NCI-H82 treated with DMSO at 0.1 percent for 48 hours (cell line): ENCODE data around the gene SFXN5.
A peak's percentile ranks its signal among the peaks of the same experiment; 100 is the strongest.
"Not testable (repeated sequence)": the region's sequence is repeated elsewhere in the genome, so short reads cannot be mapped to it uniquely, and the experiment has no call there.

ENCODE experiments used
- DNase-seq: peaks from one replicate; lab custom pipeline; 2025; ENCODE audit not compliant: unreplicated experiment; lab: John Stamatoyannopoulos, UW

SFXN5 gene

DNA sequence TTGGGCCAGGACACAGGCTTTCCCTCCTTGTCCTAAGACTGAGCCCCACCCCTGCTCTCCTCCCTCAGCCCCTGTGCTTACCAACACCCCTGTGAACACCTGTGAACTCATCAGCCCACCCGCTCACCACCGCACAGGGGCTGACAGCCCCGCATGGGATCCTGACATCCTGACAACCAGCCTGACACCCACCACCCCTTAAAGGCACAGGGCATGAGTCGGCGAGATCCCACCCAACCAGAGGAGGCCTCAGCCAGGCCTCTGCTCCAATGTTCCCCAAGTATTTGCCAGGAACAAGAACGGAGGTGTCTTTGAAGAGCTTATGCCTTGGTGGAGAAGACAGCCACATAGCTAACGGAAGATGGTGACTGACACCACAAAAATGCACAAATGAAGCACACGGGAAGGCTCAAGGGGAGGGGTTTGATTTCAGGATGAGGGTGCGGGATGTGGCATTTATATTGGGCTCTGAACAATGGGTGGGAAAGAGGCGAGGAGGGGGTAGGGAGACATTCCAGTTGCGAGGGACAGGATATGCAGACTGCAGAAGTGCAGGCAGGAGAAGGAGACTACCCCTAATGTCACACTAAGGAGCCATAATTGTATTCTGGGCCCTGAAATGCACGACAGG lies 30.2 kb upstream of the SFXN5 start:
- no peak for DNase-seq

DNA sequence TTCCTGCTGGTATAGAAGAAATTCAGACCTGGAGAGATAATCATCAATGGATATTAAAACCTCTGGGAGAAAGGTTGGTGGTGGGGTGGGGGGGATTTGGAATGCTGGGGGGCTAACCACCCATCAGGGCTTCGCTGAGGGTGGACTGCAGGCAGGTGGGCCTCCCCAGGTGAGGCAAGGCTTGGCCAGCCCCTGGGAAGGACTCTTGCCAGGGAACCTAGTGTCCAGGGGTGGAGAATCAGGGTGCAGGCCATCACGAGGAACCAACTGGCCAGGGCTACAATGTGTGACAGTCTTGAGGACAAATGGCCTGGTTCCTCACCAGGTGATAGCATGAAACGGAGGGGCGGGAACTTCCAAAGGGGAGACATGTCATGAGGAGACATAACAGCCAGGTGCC lies 29.4 kb upstream of the SFXN5 start:
- DNase-seq: no peak

DNA sequence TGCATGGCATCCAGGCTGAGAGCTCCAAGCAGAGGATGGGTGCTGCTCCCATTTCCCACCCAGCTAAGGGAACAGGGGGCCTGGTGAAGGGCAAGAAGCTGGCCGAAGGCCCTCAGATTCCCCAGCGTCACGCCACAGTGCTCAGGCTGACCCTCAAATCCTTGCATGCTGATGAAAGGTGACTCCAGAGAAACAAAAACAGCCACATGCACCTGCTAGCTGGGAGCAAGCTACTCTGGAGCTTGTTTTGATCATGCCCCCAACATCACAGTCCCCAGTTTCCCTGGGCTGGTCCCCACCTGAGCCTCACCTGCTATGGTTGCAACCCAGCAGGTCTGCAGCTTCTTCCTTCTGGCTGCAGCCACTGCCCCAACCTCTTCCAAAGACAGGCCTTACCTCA lies 28.0 kb upstream of the SFXN5 start:
- no peak for DNase-seq

DNA sequence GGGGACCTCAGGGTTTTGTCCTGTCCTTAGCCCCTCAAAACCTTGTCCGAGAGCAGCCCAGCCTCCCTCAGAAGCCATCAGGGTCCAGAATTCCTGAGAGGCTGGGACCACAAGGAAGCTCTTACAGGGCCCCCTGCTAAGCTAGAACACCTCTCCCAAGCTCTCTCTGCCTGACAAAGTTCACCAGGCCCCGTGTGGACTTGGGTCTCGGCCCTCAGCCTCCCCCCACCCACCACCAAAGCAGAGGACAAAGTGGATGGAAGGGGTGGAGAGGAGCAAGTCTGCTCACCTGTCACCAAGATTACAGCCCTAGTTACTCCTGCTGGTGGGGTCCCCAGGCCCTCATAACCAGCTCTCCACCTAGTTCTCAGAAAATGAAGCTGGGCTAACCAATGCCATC lies 24.4 kb upstream of the SFXN5 start:
- no peak for DNase-seq

DNA sequence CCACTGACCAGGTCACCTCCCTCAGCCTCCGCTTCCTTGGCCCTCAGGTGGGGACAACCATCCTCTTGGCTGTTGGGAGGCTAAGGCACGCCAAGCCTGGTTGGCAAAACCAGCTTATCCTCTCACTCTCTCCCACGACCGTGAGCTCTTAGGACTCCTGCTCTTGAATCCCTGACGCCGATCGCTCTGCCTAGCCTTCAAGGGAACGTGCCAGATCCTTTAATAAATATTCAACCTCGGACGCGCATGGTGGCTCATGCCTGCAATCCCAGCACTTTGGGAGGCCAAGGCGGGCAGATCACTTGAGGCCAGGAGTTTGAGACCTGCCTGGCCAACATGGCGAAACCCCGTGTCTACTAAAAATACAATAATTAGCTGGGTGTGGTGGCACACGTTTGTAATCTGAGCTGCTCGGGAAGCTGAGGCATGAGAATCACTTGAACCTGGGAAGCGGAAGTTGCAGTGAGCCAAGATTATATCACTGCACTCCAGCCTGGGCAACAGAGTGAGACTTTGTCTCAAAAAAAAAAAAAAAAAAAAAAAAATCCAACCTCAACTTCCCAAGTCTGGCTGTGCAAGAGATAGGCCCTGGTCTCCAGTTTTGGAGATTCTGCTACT lies 22.2 kb upstream of the SFXN5 start:
- not testable (repeated sequence) for DNase-seq

DNA sequence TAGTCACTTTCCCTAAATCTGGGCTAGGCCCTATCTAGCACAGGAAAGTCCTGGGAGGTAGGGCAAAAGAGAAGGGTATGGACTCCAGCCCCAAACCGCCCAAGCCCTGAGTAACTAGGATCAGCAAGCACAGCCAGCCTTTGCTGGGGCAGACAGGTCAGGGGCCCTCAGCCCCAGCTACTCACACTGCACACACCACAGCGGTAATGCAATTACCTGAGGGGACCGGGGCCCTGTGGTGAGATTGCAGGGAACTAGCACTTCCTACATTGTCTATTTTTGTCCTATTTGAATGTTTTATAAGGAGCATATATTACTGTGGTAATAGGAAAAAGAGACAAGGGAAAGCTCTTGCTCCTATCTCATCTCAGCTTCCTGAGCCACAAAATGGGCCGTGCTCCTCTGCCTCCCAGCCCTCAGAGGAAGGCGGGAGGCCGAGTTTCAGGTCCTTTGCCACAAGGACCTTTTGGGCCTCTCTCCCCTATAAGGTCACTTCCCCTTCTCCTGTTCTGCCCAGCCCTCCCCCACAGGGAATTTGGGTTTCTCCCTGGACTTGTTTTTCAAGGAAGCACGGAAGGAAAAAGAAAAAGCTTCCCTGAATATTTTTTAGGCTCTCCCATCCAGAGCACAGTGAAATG lies 20.8 kb upstream of the SFXN5 start:
- DNase-seq: no peak

DNA sequence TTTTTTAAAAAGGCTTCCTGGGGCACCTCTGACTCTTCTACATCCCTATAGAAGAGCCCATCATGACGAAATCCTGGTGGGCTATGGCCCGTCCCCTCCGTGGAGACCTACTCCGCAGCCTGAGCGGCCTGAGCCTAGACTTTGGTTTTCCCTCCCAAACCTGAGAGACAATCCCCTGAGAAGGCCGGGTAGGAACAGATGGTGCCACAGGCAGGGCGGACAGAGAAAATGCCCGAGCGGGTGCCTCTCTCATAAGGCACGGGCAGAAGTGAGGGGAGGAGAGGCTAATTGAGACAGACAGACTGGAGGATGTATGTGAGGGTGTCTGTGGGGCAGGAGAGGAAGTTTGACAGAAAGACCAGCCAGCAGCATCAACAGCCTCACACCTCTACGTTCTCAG lies 20.2 kb upstream of the SFXN5 start:
- DNase-seq: no peak

DNA sequence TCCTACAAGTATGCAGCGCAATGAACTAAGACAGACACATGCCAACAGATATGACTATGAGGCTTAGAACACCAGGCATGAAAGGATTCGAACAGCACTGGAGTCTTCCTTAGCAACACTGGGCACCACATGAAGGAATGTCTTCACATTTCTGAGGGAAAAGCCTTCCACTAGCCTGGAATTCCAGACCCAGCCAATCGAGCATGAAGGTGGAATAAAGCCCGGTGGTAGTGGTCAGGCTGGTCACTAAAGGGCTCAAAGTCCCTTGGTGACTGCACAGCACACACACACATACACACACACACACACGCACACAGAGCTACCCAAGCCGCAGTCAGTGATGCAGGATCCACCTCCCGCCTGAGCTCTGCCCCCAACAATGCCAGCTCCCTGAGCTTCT lies 19.7 kb upstream of the SFXN5 start:
- no peak for DNase-seq

DNA sequence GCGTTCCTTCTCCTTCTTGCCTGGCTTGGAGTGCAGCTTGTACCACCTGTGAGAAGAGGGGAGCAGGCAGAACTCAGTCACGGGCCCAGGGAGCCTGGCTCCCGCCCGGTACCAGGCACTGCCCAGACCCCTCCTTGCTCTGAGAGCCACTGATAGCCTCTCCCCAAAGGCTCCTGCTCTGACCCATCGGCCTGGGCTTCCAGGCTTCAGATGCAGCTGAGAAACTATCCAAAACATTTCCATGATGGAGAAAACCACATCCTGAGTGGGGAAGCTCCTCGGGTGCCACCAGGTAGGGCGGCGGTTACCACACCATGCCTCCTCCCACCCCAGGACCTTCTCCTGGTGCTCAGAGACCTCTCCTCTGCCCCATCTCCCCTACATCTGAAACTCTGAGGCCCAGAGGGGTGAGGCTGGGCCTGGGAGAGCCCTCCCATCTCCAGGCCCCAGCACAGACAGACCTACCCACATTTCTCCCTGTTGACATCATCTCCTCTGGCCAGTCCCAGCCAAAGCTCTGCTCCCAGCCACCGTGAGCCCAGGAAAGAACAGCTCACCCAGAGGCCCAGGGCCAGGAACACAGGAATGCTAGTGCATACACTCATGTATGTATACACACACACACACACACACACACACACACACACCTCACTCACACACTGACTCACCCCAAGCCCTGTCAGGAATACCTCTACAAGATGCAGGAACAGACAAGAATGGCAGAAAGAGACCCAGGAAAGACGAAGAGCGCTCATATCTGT lies 17.9 kb upstream of the SFXN5 start:
- no peak for DNase-seq

DNA sequence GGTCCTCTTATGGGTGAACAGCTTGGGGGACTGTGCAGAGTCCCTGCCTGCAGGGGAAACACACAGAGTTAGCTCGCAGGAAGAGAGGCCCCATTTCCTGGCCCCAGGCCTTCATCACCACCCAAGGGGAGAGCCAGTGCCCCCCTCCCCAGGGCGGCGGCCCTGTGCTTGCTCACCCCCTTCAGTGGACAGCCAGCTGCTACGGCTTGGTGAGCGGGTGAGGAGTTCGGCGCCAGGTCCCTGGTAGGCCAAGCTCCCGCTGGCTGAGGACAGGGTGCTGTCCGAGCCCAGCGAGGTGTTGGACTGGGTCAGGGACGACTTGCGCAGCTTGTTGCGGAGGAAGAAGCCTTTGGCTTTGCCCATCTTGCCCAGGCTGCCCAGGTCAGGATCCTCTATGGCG lies 17.2 kb upstream of the SFXN5 start:
- DNase-seq: no peak

DNA sequence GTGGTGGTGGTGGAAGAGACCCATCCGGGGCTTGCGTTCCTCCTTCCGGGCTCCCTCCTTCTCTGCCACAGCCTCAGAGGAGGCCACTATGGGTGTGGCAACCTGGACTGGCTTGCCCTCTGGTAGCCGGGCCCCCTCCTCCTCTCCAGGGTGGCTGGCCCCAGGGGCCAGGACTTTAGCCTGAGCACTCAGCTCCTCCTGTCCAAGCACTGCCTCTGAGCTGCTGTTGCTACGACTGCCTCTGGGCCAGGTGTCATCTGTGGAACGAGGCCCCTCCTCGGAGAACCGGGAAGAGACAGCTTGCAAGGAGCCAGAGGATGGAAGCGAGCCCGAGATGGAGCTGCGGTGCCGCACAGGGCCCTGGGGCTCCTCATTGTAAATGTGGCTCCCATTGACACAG lies 16.7 kb upstream of the SFXN5 start:
- DNase-seq: no peak

DNA sequence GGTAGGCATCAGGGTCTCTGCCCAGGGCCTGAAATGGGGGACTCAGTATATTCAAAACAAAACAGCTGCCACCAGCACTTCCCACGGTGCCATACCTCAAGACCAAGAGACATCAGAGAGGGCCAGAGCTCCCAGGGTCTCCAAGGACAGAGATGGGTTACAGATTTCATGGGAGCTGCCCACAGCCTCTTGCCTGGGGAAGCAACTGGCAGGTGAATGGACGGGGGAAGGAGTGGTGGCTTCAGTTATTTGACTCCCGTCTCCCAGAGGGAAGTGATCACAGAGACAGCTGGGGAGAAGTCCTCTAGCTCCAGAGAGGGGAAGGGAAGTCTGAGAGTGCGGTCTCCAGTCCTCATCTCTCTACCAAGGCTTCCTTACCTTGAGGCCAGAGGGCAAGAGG lies 15.8 kb upstream of the SFXN5 start:
- no peak for DNase-seq

DNA sequence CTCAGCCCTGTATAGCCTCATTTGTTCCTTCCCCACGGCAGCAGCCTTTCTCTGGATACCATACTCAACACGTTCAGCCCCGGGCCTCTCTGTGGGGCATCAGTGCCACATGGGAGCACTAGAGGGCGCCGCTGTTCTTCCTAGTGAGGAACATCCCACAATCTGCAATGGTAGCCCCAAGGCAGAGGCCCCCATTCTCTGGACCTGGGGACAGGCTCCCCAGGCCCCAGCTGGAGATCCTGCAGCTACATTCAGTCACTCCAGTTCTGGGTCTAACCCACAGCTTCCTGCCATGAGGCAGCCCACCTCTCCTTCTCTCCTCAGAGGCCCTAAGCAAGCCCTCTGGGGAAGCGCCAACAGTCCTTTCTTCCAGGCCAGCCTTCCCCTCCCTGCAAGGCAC lies 14.2 kb upstream of the SFXN5 start:
- DNase-seq: peak; percentile 33

DNA sequence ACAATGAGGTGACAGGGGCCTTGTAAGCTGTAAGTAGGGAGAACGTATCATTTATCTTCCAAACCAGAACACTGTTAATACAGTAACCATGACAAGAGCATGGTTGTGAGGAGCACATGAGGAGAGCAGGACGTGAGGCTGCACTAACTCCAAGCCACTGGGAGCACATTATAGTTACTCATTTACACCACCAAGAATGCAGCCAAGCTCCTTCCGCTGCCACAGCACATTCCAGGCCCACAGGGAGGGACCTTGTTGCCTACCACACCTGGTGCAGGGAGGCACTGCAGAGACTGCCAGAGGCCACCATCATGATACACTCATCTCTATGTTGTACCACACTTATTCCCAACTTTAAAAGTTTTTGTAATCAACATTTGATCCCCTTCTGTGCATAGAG lies 13.5 kb upstream of the SFXN5 start:
- DNase-seq: no peak

DNA sequence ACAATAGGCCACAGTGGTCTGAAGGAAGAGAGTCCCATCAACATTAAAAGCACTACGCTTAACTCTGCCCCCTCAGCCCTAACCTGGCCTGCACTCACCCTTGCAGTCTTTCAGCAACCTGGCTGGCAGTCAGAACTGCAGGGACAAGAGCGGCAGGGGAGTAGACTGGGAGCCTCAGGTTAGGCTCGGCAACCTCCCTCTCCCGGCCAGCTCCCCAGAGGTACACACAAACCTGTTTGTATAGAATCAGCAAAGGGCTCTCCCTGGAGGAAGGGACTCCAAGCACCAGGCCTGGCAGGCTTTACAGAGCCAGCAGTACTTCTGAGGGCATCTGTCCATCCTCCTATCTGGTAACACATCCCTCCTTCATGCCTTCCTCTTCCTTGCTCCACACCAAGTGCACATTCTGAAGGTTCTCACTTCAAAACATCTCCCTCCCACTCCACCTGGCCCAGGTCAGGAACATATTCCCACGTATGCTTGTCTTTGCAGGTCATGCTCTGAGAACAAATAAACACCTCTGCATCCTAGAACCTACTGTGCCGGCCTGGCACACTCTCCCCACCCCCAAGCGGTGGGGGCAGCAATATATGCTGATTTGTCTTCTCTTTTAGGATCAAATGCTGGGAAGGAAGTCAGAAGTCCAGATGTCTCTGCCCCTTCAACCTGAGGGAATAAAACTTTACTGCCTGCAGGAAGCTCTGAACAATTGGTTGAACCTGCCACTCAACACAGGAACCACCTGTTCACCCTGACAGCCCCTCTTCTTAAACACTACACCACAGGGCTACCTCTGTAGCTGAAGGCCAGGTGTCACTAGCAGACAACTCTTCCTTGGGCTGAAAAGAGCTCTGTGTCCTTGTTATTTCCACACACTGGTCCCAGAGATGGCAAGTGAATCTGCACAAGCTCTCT lies 12.6 kb upstream of the SFXN5 start:
- no peak for DNase-seq

DNA sequence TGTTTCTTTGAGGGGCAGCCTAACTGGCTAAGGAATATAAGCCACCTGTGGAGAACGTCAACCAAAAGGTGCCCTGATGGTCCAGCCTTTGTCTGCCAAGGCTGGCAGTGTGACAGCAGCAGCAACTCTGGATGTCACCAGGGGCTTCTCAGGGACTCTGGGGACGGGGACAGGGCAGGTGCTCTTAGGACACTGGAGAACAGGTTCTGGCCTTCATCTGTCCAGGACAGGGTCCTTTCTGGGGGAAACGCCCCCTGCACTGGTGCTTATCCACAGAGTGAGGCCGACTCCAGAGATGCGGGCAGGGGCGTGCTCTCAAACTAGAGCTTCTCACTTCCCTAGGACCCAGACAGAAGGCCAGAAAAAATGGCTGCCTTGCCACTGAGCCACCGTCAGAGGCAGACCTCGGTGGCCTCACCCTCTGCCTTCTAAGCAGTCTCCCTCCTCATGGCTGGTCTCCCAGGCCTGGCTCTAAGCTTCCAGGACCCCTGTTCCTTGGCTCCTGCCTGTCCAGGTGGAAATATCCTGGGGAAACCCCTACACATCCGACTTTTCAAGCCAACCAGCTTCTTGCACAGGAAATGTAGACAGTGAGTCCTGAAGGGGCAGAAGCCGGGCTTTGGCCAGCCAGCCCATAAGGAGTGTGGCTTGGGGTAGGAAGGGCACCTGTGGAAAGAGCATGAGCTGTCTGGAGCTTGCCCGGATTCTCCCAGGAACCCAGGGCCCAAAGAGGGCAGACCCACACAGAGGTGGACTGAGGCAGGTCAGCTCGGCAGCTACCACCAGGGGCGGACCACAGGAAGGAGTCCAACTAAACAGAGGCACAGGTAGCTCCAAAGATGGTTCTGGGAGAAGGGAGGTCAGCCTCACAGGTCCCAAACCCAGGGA lies 11.3 kb upstream of the SFXN5 start:
- no peak for DNase-seq

DNA sequence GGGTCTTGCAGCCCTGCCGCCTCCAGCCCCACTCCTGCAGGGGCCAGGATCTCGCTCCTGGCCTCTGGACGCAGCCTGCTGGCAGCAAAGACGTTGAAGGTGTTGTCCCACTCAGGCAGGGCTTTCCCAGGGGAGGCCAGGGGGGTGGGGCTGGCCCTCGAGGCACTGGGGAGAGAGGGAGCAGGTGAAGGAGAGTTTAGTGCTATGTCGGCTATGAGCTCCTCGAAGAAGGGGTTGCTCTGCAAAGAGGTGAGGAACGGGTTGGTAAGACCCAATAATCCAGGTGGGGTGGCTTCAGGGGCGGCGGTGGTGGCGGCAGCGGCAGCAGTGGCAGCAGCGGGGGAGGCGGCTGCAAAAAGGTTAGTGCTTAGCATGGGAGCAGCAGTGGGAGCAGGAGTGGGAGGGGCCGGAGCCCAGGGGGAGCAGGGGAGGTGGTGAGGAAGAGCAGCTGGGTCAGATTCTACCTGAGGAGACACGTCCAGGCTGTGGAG lies 9.7 kb upstream of the SFXN5 start:
- no peak for DNase-seq

DNA sequence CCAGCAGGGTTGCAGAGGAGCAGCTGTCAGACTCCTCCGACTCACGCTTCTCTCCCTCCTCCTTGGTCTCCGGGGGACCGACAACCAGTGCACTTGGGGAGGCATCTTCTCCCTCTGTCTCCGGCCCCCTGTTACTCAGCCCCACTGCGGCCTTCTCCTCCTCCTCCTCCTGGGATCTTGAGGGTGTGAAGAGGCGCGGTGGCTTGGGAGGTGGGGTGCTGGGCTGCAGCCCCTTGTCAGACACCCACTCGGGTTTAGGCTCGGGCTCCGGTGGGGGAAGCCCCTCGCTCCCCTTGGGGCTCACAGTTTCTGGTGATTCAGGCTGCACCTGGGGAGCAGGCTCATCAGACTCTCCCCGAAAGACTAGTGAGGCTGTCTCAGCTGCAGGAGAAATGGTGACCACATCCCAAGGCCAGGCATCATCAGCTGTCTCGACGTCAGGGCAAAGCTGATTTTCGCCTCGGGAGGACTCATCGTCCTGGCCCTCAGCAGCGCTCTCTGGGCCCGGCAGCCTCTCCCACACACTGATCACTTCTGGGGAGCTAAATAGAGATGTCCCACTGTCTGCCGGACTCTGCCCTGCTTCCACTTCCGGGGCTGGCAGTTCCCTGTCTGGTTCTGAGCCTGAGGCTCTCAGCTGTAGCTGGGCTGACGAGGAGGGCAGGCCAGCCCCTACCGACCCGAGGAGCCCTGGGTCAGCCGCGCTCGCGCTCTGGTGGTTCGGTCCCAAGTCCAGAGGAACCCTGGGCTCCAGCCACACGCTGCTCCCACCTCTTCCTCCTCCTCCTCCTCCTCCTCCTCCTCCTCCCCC lies 9.0 kb upstream of the SFXN5 start:
- no peak for DNase-seq

DNA sequence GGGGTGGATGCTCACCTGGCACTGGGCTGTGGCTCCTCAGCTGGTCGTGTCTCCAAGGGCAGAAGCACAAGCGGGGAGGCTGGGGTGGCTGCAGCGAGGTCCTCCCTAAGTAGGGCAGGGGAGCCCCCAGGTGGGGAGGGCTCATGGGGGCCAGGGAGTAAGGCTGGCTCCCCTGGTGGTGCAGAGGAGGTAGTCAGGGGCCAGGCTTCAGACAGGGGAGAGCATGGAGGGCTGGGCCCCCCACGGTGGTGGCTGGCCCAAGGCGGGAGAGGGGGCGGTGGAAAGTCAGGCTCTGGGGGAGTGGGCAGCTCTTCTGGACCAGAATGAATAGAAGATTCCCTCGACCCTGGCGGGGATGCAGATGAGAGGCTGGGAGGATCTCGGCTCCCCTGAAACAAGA lies 8.1 kb upstream of the SFXN5 start:
- DNase-seq: no peak
